OCI-LY7 (cell line): ENCODE results near the gene TRMT13. TPM values are rescaled to one million over a fixed set of nuclear protein-coding genes. Genes with fewer than 3 reads are reported as not detected.

ENCODE experiments used
- BruUV-seq: library from RNA; stranded (reverse); fragments of 400-500 nt; replicated peaks from 2 replicates; lab custom pipeline; 2021; lab: Mats Ljungman, UMichigan
- CTCF ChIA-PET: fragments of 300-600 bp; sonication (Branson Sonifier 250); formaldehyde crosslinking; loops from one replicate; lab custom pipeline; 2022; ENCODE audit warnings: antibody characterized with exemption; ENCODE audit not compliant: unreplicated experiment; lab: Charles Lee
- POLR2A ChIA-PET: fragments of 300-600 bp; sonication (Branson Sonifier 250); formaldehyde crosslinking; loops from one replicate; lab custom pipeline; 2022; ENCODE audit warnings: antibody characterized with exemption; lab: Charles Lee
- DNase-seq: peaks from one replicate; pipeline ENCODE4 v3.0.0-alpha.2; 2015; ENCODE audit warnings: low spot score
- H2AFZ ChIP-seq: fragments of 200-600 bp; sonication (generic), shearing (Covaris generic); 2 replicates; pipeline ENCODE4 v1.6.1; 2014; ENCODE audit warnings: mild to moderate bottlenecking, antibody characterized with exemption, low read length, moderate library complexity
- H3K27ac ChIP-seq: fragments of 200-600 bp; sonication (generic); 2 replicates; pipeline ENCODE4 v1.5.1; 2014; ENCODE audit warnings: mixed run types, low read depth, mild to moderate bottlenecking, moderate library complexity, low read length, inconsistent platforms; ENCODE audit not compliant: poor library complexity, severe bottlenecking
- H3K36me3 ChIP-seq: fragments of 200-600 bp; sonication (generic); 2 replicates; pipeline ENCODE4 v1.6.1; 2014; ENCODE audit warnings: mild to moderate bottlenecking, antibody characterized with exemption, low read length, moderate library complexity, mixed read lengths; ENCODE audit not compliant: insufficient read depth
- H3K4me1 ChIP-seq: fragments of 200-600 bp; sonication (generic); 2 replicates; pipeline ENCODE4 v1.5.1; 2014; ENCODE audit warnings: mild to moderate bottlenecking, low read length; ENCODE audit not compliant: insufficient read depth, poor library complexity, severe bottlenecking
- H3K4me2 ChIP-seq: fragments of 200-600 bp; sonication (generic); 2 replicates; pipeline ENCODE4 v1.6.1; 2014; ENCODE audit warnings: mild to moderate bottlenecking, low read length
- H3K4me3 ChIP-seq: fragments of 200-600 bp; sonication (generic); 2 replicates; pipeline ENCODE4 v1.5.1; 2014; ENCODE audit warnings: mild to moderate bottlenecking, low read depth, low read length; ENCODE audit not compliant: poor library complexity, severe bottlenecking
- H3K79me2 ChIP-seq: fragments of 200-600 bp; sonication (generic); 2 replicates; pipeline ENCODE4 v1.6.1; 2016; ENCODE audit warnings: low read depth, mild to moderate bottlenecking, low read length, moderate library complexity, mixed read lengths; ENCODE audit not compliant: insufficient read depth
- H3K9me2 ChIP-seq: fragments of 200-600 bp; sonication (generic); 2 replicates; pipeline ENCODE4 v1.6.1; 2016; ENCODE audit warnings: mild to moderate bottlenecking, low read length, mixed read lengths; ENCODE audit not compliant: insufficient read depth
- H3K9me3 ChIP-seq: fragments of 200-600 bp; sonication (generic); 2 replicates; pipeline ENCODE4 v1.6.1; 2014; ENCODE audit warnings: mild to moderate bottlenecking, mixed run types, low read length, mixed read lengths
- H4K20me1 ChIP-seq: fragments of 200-600 bp; sonication (generic); 2 replicates; pipeline ENCODE4 v1.6.1; 2014; ENCODE audit warnings: mild to moderate bottlenecking, antibody characterized with exemption, low read length, moderate library complexity, mixed read lengths; ENCODE audit not compliant: insufficient read depth
- CTCF ChIP-seq: fragments of 200-600 bp; sonication (generic); conservative IDR thresholded peaks from 2 replicates; pipeline ENCODE4 v1.5.1; 2014; ENCODE audit warnings: mild to moderate bottlenecking, antibody characterized with exemption, low read length, moderate library complexity, mixed read lengths
- EZH2phosphoT487 ChIP-seq: fragments of 200-600 bp; sonication (generic); IDR thresholded peaks from 2 replicates; pipeline ENCODE4 v1.6.1; 2018; ENCODE audit warnings: low read depth, borderline replicate concordance, mild to moderate bottlenecking, mixed run types, antibody characterized with exemption, low read length, moderate library complexity, mixed read lengths
- intact Hi-C: fragments of 100-400 bp; cut with micrococcal nuclease; formaldehyde crosslinking; loops from one replicate; pipeline ENCODE4 v1.10.0; 2022; ENCODE audit not compliant: unreplicated experiment
- total RNA-seq, 2 experiments: library from RNA; depleted of rRNA in 1 of 2; stranded (reverse); fragments of >200 nt in 1 of 2; shearing (Covaris generic) in 1 of 2; gene quantifications; 2 replicates each; pipeline ENCODE4 v1.2.3, GENCODE V29; 2014 to 2022

TRMT13 gene
- total RNA-seq, 2 experiments from 2014 or later = 14.5 to 28.7 TPM

GRCh38 chr1:100184536-100184935, 51.6 kb downstream of the TRMT13 start:
- BruUV-seq = no TSS peak
- CTCF ChIA-PET = no interaction called here

DNA sequence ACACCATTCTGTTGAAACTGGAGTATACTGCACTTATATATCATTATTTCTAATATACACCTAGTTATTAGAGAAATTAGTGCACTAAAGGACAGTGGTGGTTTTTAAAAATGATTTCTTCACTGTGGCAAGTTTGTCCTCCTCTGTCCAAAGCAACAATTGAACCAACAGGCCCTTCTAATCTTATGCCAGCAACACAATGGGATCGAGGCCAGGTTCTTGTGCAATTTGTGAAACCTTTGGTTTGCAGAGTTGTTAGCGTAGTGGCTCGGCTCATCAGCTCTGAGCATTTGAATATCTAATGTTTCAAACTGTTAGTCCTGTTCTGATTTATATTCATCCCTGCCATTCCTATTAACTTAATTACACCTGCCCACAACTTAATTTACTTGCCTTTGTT, 54.9 kb downstream of the TRMT13 start:
- Histone ChIP-seq H3K4me3 (no peak overlapping the region), H3K79me2 (no peaks in the 10 kb centered on the region), H3K27ac (no peak overlapping the region), H3K9me2 (no peaks in the 10 kb centered on the region), H3K4me1 (peaks cover 11% of the 10 kb centered on the region), H2AFZ (no peak overlapping the region), H4K20me1 (no peaks in the 10 kb centered on the region), H3K4me2 (no peak overlapping the region), H3K9me3 (no peaks in the 10 kb centered on the region), H3K36me3 (no peaks in the 10 kb centered on the region)
- intact Hi-C loops = no loop called here
- ChIA-PET POLR2A (interaction anchor here (0.7 kb wide), 1 partner anchor 28 kb away, joined by 3 read pairs; no protein-coding TSS in a partner anchor), CTCF (no interaction called here)
- no peak for DNase-seq
- TSS peak; percentile 42 for BruUV-seq
- TF ChIP-seq CTCF = no peak
- TF ChIP-seq EZH2phosphoT487 = no peak

More at GRCh38 chr1:100184536-100184935, 51.6 kb downstream of the TRMT13 start:
- intact Hi-C loops = no loop called here
- Histone ChIP-seq H3K9me2 (no peaks in the 10 kb centered on the region), H2AFZ (no peak overlapping the region; the same call in 1 of the 2 replicates), H3K4me2 (peak overlapping the region; percentile 13; the same call in 1 of the 2 replicates), H3K27ac (peak overlapping the region; percentile 1), H3K4me1 (peaks cover 11% of the 10 kb centered on the region), H4K20me1 (no peaks in the 10 kb centered on the region), H3K36me3 (no peaks in the 10 kb centered on the region), H3K9me3 (no peaks in the 10 kb centered on the region), H3K4me3 (no peak overlapping the region), H3K79me2 (no peaks in the 10 kb centered on the region)
- POLR2A ChIA-PET = no interaction called here
- peak; percentile 57 for DNase-seq
- no peak for TF ChIP-seq EZH2phosphoT487
- no peak for TF ChIP-seq CTCF

- no peaks in the 10 kb centered on the region for H3K9me3 ChIP-seq
- CTCF ChIA-PET = no interaction called here
- no peaks in the 10 kb centered on the region for H4K20me1 ChIP-seq
- POLR2A ChIA-PET = interaction anchor here (0.7 kb wide), 1 partner anchor 28 kb away, joined by 3 read pairs; no protein-coding TSS in a partner anchor
- H3K4me1 ChIP-seq = peaks cover 11% of the 10 kb centered on the region
- no peak overlapping the region for H3K27ac ChIP-seq
- no peaks in the 10 kb centered on the region for H3K36me3 ChIP-seq
- no peaks in the 10 kb centered on the region for H3K79me2 ChIP-seq
- no peak overlapping the region for H3K4me2 ChIP-seq
- no peak for TF ChIP-seq EZH2phosphoT487
- no peak for TF ChIP-seq CTCF
- intact Hi-C loops = no loop called here
- H2AFZ ChIP-seq = no peak overlapping the region
- no peaks in the 10 kb centered on the region for H3K9me2 ChIP-seq
- DNase-seq = no peak
- no TSS peak for BruUV-seq
- no peak overlapping the region for H3K4me3 ChIP-seq
These were observed 55.7 kb downstream of the TRMT13 start for GRCh38 chr1:100188617-100189016.
